NCI-H1048 (cell line): ENCODE measurements around the gene OPCML.
"Not testable (repeated sequence)": the region's sequence is repeated elsewhere in the genome, so short reads cannot be mapped to it uniquely, and the experiment has no call there.

Source experiments
- DNase-seq: peaks from one replicate; lab custom pipeline; 2025; lab: John Stamatoyannopoulos, UW

Gene OPCML

GRCh38 chr11:132427611-132428010 is 1104.7 kb downstream of the OPCML start:
- DNase-seq = no peak

- DNase-seq = no peak
Observed at GRCh38 chr11:132424433-132424832, 1107.9 kb downstream of the OPCML start.

- DNase-seq = no peak
Observed at GRCh38 chr11:132423266-132423665, 1109.0 kb downstream of the OPCML start.

- DNase-seq = no peak
Observed at GRCh38 chr11:132422722-132423121, 1109.6 kb downstream of the OPCML start.

- DNase-seq = no peak
Observed at GRCh38 chr11:132421555-132421954, 1110.7 kb downstream of the OPCML start.

GRCh38 chr11:132414451-132414850 is 1117.8 kb downstream of the OPCML start:
- DNase-seq = no peak

- DNase-seq = no peak
Observed at GRCh38 chr11:132410383-132410782, 1121.9 kb downstream of the OPCML start.

- no peak for DNase-seq
Observed at GRCh38 chr11:132409573-132410355, 1122.5 kb downstream of the OPCML start.

- no peak for DNase-seq
Observed at GRCh38 chr11:132408877-132409276, 1123.4 kb downstream of the OPCML start.

GRCh38 chr11:132405728-132406127 is 1126.6 kb downstream of the OPCML start:
- no peak for DNase-seq

- DNase-seq = no peak
Observed at GRCh38 chr11:132402071-132402684, 1130.1 kb downstream of the OPCML start.

- DNase-seq = no peak
Observed at GRCh38 chr11:132396318-132396717, 1136.0 kb downstream of the OPCML start.

- no peak for DNase-seq
Observed at GRCh38 chr11:132395434-132395833, 1136.9 kb downstream of the OPCML start.

- DNase-seq = no peak
Observed at GRCh38 chr11:132379540-132379939, 1152.8 kb downstream of the OPCML start.

GRCh38 chr11:132373405-132374143 is 1158.7 kb downstream of the OPCML start:
- DNase-seq = no peak

GRCh38 chr11:132370114-132370513 is 1162.2 kb downstream of the OPCML start:
- DNase-seq = not testable (repeated sequence)

GRCh38 chr11:132367293-132367692 is 1165.0 kb downstream of the OPCML start:
- DNase-seq = no peak

- DNase-seq = no peak
Observed at GRCh38 chr11:132365650-132366049, 1166.7 kb downstream of the OPCML start.
